ENCODE measurements around the gene CIROP. TPM values are rescaled to one million over a fixed set of nuclear protein-coding genes. Genes with fewer than 3 reads are reported as not detected.

Gene CIROP
- total and polyA plus RNA-seq, 9 of the 15 experiments (the other 6 are each of a cell fraction or from before 2014, with no cell fraction given): not detected

GRCh38 chr14:23146351-23146910, 41.6 kb upstream of the CIROP start (continued):
- TF ChIP-seq, protein P1, sequence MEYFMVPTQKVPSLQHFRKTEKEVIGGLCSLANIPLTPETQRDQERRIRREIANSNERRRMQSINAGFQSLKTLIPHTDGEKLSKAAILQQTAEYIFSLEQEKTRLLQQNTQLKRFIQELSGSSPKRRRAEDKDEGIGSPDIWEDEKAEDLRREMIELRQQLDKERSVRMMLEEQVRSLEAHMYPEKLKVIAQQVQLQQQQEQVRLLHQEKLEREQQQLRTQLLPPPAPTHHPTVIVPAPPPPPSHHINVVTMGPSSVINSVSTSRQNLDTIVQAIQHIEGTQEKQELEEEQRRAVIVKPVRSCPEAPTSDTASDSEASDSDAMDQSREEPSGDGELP (CRISPR knock-in tag; IDR thresholded peaks at IDR 0.05; ENCODE audit: borderline replicate concordance): peak; percentile 62; the same call in 1 of the 2 replicates
- TF ChIP-seq SMARCC2 (IDR thresholded peaks at IDR 0.05; ENCODE audit: low read depth) (peak; percentile 90), PCBP1 (IDR thresholded peaks at IDR 0.05; ENCODE audit: low read depth, low read length, poor library complexity, severe bottlenecking) (no peak), CTBP1 (IDR thresholded peaks at IDR 0.05; ENCODE audit: borderline replicate concordance) (peak; percentile 100), ZEB2 (IDR thresholded peaks at IDR 0.05) (peak; percentile 99), SRSF9 (IDR thresholded peaks at IDR 0.05; ENCODE audit: borderline replicate concordance, low read depth, low read length) (no peak), RBM15 (IDR thresholded peaks at IDR 0.05; ENCODE audit: insufficient read depth, low read length) (no peak), DMBX1 (CRISPR knock-in tag; IDR thresholded peaks at IDR 0.05; ENCODE audit: borderline replicate concordance) (peak; percentile 96), SAP30 (IDR thresholded peaks at IDR 0.05; ENCODE audit: borderline replicate concordance, insufficient read depth, low read depth, low read length, poor library complexity, severe bottlenecking) (no peak), MEF2D (tag; conservative IDR thresholded peaks at IDR 0.05; ENCODE audit: low read depth) (peak; percentile 77; the same call in 1 of the 2 replicates), EHMT2 (IDR thresholded peaks at IDR 0.05) (peak; percentile 45), EZH2 (IDR thresholded peaks at IDR 0.05; ENCODE audit: borderline replicate concordance, low read depth, low read length) (no peak; the same call in 1 of the 2 replicates), FOS (IDR thresholded peaks at IDR 0.05; ENCODE audit: extremely low read depth, insufficient read length) (no peak), ATF3 (IDR thresholded peaks at IDR 0.05) (peak; percentile 58; the same call in 1 of the 2 replicates), ATF3 (CRISPR knock-in tag; conservative IDR thresholded peaks at IDR 0.05) (no peak; the same call in 1 of the 2 replicates), TCF7 (IDR thresholded peaks at IDR 0.05; ENCODE audit: borderline replicate concordance) (0 out of 2 replicates have a peak, but pooled peaks have one; percentile 56), RBM17 (IDR thresholded peaks at IDR 0.05; ENCODE audit: borderline replicate concordance, low read depth, low read length) (no peak), ZZZ3 (IDR thresholded peaks at IDR 0.05) (no peak)
- TF ChIP-seq, protein P2, sequence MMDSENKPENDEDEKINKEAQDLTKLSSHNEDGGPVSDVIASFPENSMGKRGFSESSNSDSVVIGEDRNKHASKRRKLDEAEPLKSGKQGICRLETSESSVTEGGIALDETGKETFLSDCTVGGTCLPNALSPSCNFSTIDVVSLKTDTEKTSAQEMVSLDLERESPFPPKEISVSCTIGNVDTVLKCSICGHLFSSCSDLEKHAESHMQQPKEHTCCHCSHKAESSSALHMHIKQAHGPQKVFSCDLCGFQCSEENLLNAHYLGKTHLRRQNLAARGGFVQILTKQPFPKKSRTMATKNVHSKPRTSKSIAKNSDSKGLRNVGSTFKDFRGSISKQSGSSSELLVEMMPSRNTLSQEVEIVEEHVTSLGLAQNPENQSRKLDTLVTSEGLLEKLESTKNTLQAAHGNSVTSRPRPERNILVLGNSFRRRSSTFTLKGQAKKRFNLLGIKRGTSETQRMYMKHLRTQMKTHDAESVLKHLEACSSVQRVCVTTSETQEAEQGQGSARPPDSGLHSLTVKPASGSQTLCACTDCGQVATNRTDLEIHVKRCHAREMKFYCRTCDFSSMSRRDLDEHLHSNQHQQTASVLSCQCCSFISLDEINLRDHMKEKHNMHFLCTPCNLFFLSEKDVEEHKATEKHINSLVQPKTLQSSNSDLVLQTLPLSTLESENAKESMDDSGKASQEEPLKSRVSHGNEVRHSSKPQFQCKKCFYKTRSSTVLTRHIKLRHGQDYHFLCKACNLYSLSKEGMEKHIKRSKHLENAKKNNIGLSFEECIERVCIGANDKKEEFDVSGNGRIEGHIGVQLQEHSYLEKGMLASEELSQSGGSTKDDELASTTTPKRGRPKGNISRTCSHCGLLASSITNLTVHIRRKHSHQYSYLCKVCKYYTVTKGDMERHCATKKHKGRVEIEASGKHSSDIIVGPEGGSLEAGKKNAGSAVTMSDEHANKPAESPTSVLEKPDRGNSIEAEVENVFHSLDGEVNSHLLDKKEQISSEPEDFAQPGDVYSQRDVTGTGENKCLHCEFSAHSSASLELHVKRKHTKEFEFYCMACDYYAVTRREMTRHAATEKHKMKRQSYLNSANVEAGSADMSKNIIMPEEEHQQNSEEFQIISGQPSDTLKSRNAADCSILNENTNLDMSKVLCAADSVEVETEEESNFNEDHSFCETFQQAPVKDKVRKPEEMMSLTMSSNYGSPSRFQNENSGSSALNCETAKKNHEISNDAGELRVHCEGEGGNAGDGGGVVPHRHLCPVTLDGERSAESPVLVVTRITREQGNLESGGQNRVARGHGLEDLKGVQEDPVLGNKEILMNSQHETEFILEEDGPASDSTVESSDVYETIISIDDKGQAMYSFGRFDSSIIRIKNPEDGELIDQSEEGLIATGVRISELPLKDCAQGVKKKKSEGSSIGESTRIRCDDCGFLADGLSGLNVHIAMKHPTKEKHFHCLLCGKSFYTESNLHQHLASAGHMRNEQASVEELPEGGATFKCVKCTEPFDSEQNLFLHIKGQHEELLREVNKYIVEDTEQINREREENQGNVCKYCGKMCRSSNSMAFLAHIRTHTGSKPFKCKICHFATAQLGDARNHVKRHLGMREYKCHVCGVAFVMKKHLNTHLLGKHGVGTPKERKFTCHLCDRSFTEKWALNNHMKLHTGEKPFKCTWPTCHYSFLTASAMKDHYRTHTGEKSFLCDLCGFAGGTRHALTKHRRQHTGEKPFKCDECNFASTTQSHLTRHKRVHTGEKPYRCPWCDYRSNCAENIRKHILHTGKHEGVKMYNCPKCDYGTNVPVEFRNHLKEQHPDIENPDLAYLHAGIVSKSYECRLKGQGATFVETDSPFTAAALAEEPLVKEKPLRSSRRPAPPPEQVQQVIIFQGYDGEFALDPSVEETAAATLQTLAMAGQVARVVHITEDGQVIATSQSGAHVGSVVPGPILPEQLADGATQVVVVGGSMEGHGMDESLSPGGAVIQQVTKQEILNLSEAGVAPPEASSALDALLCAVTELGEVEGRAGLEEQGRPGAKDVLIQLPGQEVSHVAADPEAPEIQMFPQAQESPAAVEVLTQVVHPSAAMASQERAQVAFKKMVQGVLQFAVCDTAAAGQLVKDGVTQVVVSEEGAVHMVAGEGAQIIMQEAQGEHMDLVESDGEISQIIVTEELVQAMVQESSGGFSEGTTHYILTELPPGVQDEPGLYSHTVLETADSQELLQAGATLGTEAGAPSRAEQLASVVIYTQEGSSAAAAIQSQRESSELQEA (IDR thresholded peaks at IDR 0.05; ENCODE audit: low read depth): no peak

All from K562 (cell line).